Trophoblast cell (in vitro differentiated cells and primary cell): ENCODE results near the gene RFC4.

ENCODE experiments used
- DNase-seq, 2 donors: peaks; one replicate each; pipeline ENCODE4 v3.0.0-alpha.2; 2016
- H2AFZ ChIP-seq: 2 replicates; pipeline ENCODE4 v1.6.1; 2013; ENCODE audit warnings: low read length, moderate library complexity, mild to moderate bottlenecking; ENCODE audit not compliant: insufficient read depth, poor library complexity
- H2AK5ac ChIP-seq: 2 replicates; pipeline ENCODE4 v1.6.1; 2013; ENCODE audit warnings: mild to moderate bottlenecking, low read length
- H2BK120ac ChIP-seq: 2 replicates; pipeline ENCODE4 v1.6.1; 2013; ENCODE audit warnings: low read length, mild to moderate bottlenecking, moderate library complexity; ENCODE audit not compliant: insufficient read depth, poor library complexity
- H2BK12ac ChIP-seq: 2 replicates; pipeline ENCODE4 v1.6.1; 2013; ENCODE audit warnings: mild to moderate bottlenecking, low read length, moderate library complexity
- H2BK5ac ChIP-seq: 2 replicates; pipeline ENCODE4 v1.6.1; 2013; ENCODE audit warnings: low read length, low read depth, moderate library complexity, mild to moderate bottlenecking; ENCODE audit not compliant: poor library complexity
- H3K14ac ChIP-seq: 2 replicates; pipeline ENCODE4 v1.6.1; 2013; ENCODE audit warnings: mild to moderate bottlenecking, low read length
- H3K18ac ChIP-seq: 2 replicates; pipeline ENCODE4 v1.6.1; 2013; ENCODE audit warnings: mild to moderate bottlenecking, low read length
- H3K23ac ChIP-seq: 2 replicates; pipeline ENCODE4 v1.6.1; 2013; ENCODE audit warnings: low read length
- H3K27ac ChIP-seq: 2 replicates; pipeline ENCODE4 v1.5.1; 2013; ENCODE audit warnings: low read depth, mild to moderate bottlenecking, inconsistent platforms, low read length, moderate library complexity
- H3K27me3 ChIP-seq: 2 replicates; pipeline ENCODE4 v1.6.1; 2013; ENCODE audit warnings: inconsistent platforms, mild to moderate bottlenecking, low read length, moderate library complexity; ENCODE audit not compliant: insufficient read depth
- H3K36me3 ChIP-seq, 2 experiments: 1 replicate in 1 of 2; 2 replicates in 1 of 2; pipeline ENCODE4 v1.6.1; 2013; ENCODE audit warnings: low read length in 2 of 2, mild to moderate bottlenecking in 2 of 2, moderate library complexity in 1 of 2; ENCODE audit not compliant: insufficient read depth in 2 of 2, control insufficient read depth in 1 of 2
- H3K4ac ChIP-seq: 2 replicates; pipeline ENCODE4 v1.6.1; 2013; ENCODE audit warnings: low read depth, mild to moderate bottlenecking, low read length, moderate library complexity
- H3K4me1 ChIP-seq, 2 experiments: 1 replicate in 1 of 2; 2 replicates in 1 of 2; pipeline ENCODE4 v1.6.1; 2013; ENCODE audit warnings: low read length in 2 of 2, mild to moderate bottlenecking in 2 of 2, moderate library complexity in 1 of 2; ENCODE audit not compliant: insufficient read depth in 2 of 2, control insufficient read depth in 1 of 2
- H3K4me2 ChIP-seq: 2 replicates; pipeline ENCODE4 v1.6.1; 2013; ENCODE audit warnings: inconsistent platforms, mild to moderate bottlenecking, low read length, moderate library complexity
- H3K4me3 ChIP-seq: 2 replicates; pipeline ENCODE4 v1.5.1; 2013; ENCODE audit warnings: mild to moderate bottlenecking, low read depth, low read length, inconsistent platforms
- H3K79me1 ChIP-seq: one replicate; pipeline ENCODE4 v1.6.1; 2013; ENCODE audit warnings: low read length
- H3K79me2 ChIP-seq: 2 replicates; pipeline ENCODE4 v1.6.1; 2013; ENCODE audit warnings: low read length, mild to moderate bottlenecking; ENCODE audit not compliant: control insufficient read depth, insufficient read depth, poor library complexity
- H3K9ac ChIP-seq: 2 replicates; pipeline ENCODE4 v1.6.1; 2013; ENCODE audit warnings: mild to moderate bottlenecking, low read length
- H3K9me3 ChIP-seq: 2 replicates; pipeline ENCODE4 v1.6.1; 2013; ENCODE audit warnings: low read depth, mild to moderate bottlenecking, control low read depth, inconsistent platforms, low read length; ENCODE audit not compliant: insufficient read depth
- H4K12ac ChIP-seq: 2 replicates; pipeline ENCODE4 v1.6.1; 2013; ENCODE audit warnings: low read depth, mild to moderate bottlenecking, low read length, moderate library complexity
- H4K8ac ChIP-seq: 2 replicates; pipeline ENCODE4 v1.6.1; 2013; ENCODE audit warnings: low read depth, mild to moderate bottlenecking, low read length, moderate library complexity
- H4K91ac ChIP-seq: one replicate; pipeline ENCODE4 v1.6.1; 2013; ENCODE audit warnings: low read depth, mild to moderate bottlenecking, low read length, moderate library complexity
- WGBS: extraction: QIAGEN DNeasy Blood & Tissue Kit; methylation state at CpG from one replicate; pipeline ENCODE4 v1.1.7; 2013; ENCODE audit warnings: missing lambda C conversion rate; ENCODE audit not compliant: insufficient read length, insufficient coverage; ENCODE audit errors: extremely low coverage; 5-methylcytosine and 5-hydroxymethylcytosine counted together

The RFC4 gene

GRCh38 chr3:186818956-186819355 is 12.7 kb upstream of the RFC4 start:
- Histone ChIP-seq H3K4me1 (peaks cover 0 to 2% of the 10 kb centered on the region in 2 experiments), H3K79me2 (no peaks in the 10 kb centered on the region), H3K27me3 (no peaks in the 10 kb centered on the region), H4K12ac (no peak overlapping the region), H3K4ac (no peak overlapping the region), H4K91ac (no peak overlapping the region), H2BK12ac (no peak overlapping the region), H3K9ac (no peak overlapping the region), H3K18ac (no peak overlapping the region), H4K8ac (no peak overlapping the region), H2BK120ac (no peak overlapping the region), H2AK5ac (no peak overlapping the region), H3K79me1 (no peaks in the 10 kb centered on the region), H3K4me2 (no peak overlapping the region), H3K9me3 (no peaks in the 10 kb centered on the region), H3K23ac (no peak overlapping the region), H3K36me3 (no peaks in the 10 kb centered on the region), H2AFZ (no peak overlapping the region), H3K27ac (no peak overlapping the region), H2BK5ac (no peak overlapping the region), H3K4me3 (no peak overlapping the region), H3K14ac (no peak overlapping the region)
- no CpG with 5 or more reads among the region's 1 CpG for WGBS
- DNase-seq, result no peak

- Histone ChIP-seq H3K4me2 (no peak overlapping the region), H4K12ac (no peak overlapping the region), H2BK120ac (no peak overlapping the region), H3K4me3 (no peak overlapping the region), H3K23ac (no peak overlapping the region), H2AK5ac (no peak overlapping the region), H2BK5ac (no peak overlapping the region), H4K91ac (no peak overlapping the region), H3K79me1 (no peaks in the 10 kb centered on the region), H3K27me3 (no peaks in the 10 kb centered on the region), H3K14ac (no peak overlapping the region), H4K8ac (no peak overlapping the region), H2BK12ac (no peak overlapping the region), H3K36me3 (no peaks in the 10 kb centered on the region), H3K4ac (no peak overlapping the region), H3K79me2 (no peaks in the 10 kb centered on the region), H3K9ac (no peak overlapping the region), H3K18ac (no peak overlapping the region), H3K9me3 (no peaks in the 10 kb centered on the region), H3K27ac (no peak overlapping the region), H2AFZ (no peak overlapping the region), H3K4me1 (peaks cover 0 to 2% of the 10 kb centered on the region in 2 experiments)
- no peak for DNase-seq
- no CpG with 5 or more reads among the region's 5 CpGs for WGBS
These were observed 12.2 kb upstream of the RFC4 start for GRCh38 chr3:186818516-186818915.

GRCh38 chr3:186815435-186815834 is 9.2 kb upstream of the RFC4 start:
- Histone ChIP-seq H3K14ac (no peak overlapping the region), H3K9ac (no peak overlapping the region), H3K9me3 (no peaks in the 10 kb centered on the region), H3K4me3 (no peak overlapping the region), H4K8ac (no peak overlapping the region), H3K27ac (no peak overlapping the region), H2BK12ac (no peak overlapping the region), H3K18ac (no peak overlapping the region), H3K4me2 (no peak overlapping the region), H3K79me2 (no peaks in the 10 kb centered on the region), H4K12ac (no peak overlapping the region), H4K91ac (no peak overlapping the region), H3K4me1 (peaks cover 0 to 2% of the 10 kb centered on the region in 2 experiments), H3K4ac (no peak overlapping the region), H2BK120ac (no peak overlapping the region), H3K27me3 (no peaks in the 10 kb centered on the region), H3K36me3 (no peaks in the 10 kb centered on the region), H2AFZ (no peak overlapping the region), H2BK5ac (no peak overlapping the region), H2AK5ac (no peak overlapping the region), H3K23ac (no peak overlapping the region), H3K79me1 (no peaks in the 10 kb centered on the region)
- WGBS, result no CpG with 5 or more reads among the region's 1 CpG
- peak in 1 of 2 donors; percentile 31 for DNase-seq

- Histone ChIP-seq H2BK5ac (no peak overlapping the region), H3K14ac (no peak overlapping the region), H3K9me3 (no peaks in the 10 kb centered on the region), H3K18ac (no peak overlapping the region), H3K79me1 (no peaks in the 10 kb centered on the region), H2BK120ac (no peak overlapping the region), H3K27ac (no peak overlapping the region), H2AFZ (no peak overlapping the region), H3K23ac (no peak overlapping the region), H4K8ac (no peak overlapping the region), H3K36me3 (no peaks in the 10 kb centered on the region), H2AK5ac (no peak overlapping the region), H3K9ac (no peak overlapping the region), H3K4me2 (no peak overlapping the region), H3K4me3 (no peak overlapping the region), H3K79me2 (no peaks in the 10 kb centered on the region), H3K4ac (no peak overlapping the region), H4K91ac (no peak overlapping the region), H3K27me3 (no peaks in the 10 kb centered on the region), H3K4me1 (peaks cover 0 to 2% of the 10 kb centered on the region in 2 experiments), H2BK12ac (no peak overlapping the region), H4K12ac (no peak overlapping the region)
- no CpG with 5 or more reads among the region's 4 CpGs for WGBS
- DNase-seq, result no peak
These were observed 7.8 kb upstream of the RFC4 start for GRCh38 chr3:186814100-186814499.
